Measurements from ENCODE around the gene WDFY2.

WDFY2 gene

DNA sequence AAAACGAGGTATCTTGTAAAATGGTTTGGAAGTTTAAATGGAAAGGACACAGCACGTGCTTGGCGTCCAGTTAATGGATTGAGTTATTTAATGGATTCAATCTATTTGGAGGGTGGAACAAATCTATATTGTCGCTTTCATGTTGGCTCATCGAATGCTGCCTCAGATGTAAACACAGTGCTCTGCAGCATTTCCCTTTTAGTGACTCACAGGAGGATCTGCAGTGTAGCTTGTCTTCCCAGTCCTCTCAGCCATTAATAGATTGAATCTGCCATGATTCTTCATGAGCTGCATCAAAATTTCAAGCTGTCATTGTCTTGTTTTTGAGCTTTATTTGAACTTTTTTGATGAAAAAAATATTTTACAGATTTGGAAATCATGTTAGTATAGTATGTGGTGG is 175.0 kb downstream of the WDFY2 start:
- TF ChIP-seq, protein P1, sequence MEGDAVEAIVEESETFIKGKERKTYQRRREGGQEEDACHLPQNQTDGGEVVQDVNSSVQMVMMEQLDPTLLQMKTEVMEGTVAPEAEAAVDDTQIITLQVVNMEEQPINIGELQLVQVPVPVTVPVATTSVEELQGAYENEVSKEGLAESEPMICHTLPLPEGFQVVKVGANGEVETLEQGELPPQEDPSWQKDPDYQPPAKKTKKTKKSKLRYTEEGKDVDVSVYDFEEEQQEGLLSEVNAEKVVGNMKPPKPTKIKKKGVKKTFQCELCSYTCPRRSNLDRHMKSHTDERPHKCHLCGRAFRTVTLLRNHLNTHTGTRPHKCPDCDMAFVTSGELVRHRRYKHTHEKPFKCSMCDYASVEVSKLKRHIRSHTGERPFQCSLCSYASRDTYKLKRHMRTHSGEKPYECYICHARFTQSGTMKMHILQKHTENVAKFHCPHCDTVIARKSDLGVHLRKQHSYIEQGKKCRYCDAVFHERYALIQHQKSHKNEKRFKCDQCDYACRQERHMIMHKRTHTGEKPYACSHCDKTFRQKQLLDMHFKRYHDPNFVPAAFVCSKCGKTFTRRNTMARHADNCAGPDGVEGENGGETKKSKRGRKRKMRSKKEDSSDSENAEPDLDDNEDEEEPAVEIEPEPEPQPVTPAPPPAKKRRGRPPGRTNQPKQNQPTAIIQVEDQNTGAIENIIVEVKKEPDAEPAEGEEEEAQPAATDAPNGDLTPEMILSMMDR (IDR thresholded peaks at IDR 0.05; ENCODE audit: insufficient read depth, low read depth, low read length, missing control alignments) = no peak
- no peak overlapping the region for H3K4me3 ChIP-seq (ENCODE audit: low read depth, low read length)
- no peak for DNase-seq (ENCODE audit: low read depth)

DNA sequence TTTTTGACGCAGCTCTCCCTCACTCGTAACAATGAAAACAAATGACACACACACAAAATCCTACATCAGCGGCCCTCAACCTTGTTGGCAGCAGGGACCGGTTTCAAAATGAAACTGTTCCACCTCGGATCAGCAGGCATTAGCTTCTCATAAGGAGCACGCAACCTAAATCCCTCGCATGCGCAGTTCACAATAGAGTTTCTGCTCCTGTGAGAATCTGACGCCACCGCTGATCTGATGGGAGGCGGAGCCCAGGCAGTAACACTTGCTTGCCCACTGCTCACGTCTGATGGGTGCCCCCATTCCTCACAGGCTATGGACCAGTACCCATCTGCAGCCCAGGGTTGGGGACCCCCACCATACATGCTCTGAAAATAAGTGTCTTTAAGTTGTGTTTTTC is 176.3 kb downstream of the WDFY2 start:
- TF ChIP-seq, protein P1 (IDR thresholded peaks at IDR 0.05; ENCODE audit: insufficient read depth, low read depth, low read length, missing control alignments) = no peak
- no peak for DNase-seq (ENCODE audit: low read depth)
- H3K4me3 ChIP-seq (ENCODE audit: low read depth, low read length) = no peak overlapping the region

DNA sequence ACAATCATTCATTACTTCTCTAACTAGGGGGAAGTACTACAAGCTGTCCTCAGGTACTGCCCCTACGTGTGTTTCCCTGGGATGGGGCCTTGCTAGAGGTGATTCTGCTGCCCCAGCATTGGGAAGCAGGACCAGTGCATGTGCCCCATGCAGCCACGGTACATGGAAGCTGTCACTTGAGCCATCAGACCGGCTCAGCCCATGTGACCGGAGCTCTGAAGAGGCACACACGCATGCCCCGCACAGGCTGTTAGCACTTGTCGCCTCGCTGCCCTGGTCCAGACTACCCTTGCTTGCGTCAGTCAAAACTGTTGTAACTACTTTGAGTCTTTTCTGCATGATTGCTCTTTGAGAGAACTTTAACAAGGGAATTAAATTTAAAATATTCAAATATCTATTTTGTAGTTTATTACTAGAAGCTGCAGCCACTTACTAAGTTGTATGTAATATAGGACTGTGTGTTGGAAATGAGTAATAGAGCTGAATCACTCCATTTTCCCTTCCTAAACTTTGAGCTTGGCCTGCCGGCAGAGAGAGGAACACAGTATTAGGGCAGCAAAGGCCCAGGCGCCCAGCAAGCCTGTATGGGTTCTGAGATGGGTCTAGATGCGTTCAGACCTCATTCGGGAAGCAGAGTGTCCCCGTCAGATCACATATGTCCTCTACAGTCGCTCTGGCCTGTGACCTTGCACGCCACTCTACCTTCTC is 177.5 kb downstream of the WDFY2 start:
- no peak for DNase-seq (ENCODE audit: low read depth)

DNA sequence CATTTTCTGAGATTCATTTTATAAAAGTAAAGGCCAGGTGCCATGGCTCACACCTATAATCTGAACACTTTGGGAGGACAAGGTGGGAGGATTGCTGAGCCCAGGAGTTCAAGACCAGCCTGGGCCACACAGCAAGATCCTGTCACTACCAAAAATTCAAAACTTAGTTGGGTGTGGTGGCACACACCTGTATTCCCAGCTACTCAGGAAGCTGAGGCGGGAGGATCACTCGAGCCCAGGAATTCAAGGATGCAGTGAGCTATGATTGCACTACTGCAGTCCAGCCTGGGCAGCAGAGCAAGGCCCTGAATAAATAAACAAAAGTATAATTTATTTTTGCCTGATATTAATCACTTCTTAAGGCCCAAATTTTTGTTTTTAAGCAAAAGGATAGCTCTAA is 179.2 kb downstream of the WDFY2 start:
- no peak overlapping the region for H3K4me3 ChIP-seq (ENCODE audit: low read depth, low read length)
- DNase-seq (ENCODE audit: low read depth) = no peak
- TF ChIP-seq, protein P1 (IDR thresholded peaks at IDR 0.05; ENCODE audit: insufficient read depth, low read depth, low read length, missing control alignments) = no peak

More for the DNA sequence above, 177.5 kb downstream of the WDFY2 start:
- no peak overlapping the region for H3K4me3 ChIP-seq (ENCODE audit: low read depth, low read length)
- TF ChIP-seq, protein P1 (IDR thresholded peaks at IDR 0.05; ENCODE audit: insufficient read depth, low read depth, low read length, missing control alignments) = no peak

DNA sequence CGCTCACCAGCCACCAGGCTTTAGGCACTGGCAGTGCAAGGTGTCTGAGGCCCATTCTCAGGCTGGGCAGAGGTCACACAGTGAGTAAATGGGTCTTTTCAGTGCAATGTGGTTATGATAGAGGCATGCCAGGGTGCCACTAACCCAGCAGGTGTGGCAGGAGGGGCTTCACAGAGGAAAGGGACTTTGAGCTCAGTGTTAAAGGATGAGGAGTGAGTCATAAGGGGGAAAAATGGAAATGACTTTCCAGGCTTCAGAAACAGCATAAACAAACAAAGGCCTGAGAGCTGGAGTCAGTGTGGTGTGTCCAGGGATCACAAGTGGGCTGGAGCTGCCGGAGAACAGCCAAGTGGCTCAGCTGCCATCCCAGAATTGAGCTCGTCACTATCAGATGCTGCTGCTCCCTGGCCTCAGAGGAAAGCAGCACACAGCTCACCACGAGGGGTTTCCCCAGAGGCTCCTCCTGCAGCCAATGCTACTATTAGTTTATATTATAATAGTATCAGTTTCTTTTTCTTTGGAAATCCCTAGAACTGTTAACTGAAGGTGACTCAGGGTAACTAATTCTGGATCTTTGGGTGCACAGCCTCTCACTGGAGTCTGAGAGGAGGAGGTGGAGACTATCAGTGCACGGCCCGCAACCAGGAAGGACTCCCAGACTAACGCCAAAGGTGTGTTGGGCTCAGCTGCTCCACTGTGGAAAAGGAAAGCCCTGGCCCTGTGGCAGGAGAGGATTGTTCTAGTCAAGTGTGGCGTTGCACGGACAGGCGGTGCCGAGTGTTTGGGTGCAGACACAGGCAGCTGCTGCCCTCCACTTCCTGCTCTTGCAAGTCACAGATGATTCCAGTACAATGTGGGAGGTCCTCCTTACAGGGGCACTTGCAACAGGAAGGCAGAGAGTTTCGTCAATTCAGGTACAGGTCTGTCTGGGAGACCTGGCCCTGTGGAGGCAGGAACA is 180.2 kb downstream of the WDFY2 start:
- peak; percentile 82 for DNase-seq (ENCODE audit: low read depth)
- peak overlapping the region; percentile 50 for H3K4me3 ChIP-seq (ENCODE audit: low read depth, low read length)
- TF ChIP-seq, protein P1 (IDR thresholded peaks at IDR 0.05; ENCODE audit: insufficient read depth, low read depth, low read length, missing control alignments) = no peak

DNA sequence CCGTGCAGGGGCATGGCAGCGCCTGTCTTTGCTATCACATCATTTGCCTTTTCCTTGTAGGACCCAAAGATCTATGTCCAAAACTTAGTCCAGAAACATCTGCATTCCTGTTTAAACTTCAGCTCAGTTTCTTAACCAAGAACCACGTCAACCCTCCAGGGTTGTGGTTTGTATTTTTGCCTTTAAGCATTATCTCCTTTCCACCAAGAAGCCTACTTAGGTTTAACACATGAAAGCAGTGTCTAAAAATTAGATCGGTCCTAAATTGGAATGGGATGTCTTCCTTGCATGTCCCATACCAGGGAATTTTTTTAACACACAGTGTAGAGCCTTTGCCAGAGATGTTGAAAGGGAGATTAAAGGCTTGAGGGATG is 180.9 kb downstream of the WDFY2 start:
- peak; percentile 11 for DNase-seq (ENCODE audit: low read depth)
- TF ChIP-seq, protein P1 (IDR thresholded peaks at IDR 0.05; ENCODE audit: insufficient read depth, low read depth, low read length, missing control alignments) = no peak
- H3K4me3 ChIP-seq (ENCODE audit: low read depth, low read length) = peak overlapping the region; percentile 50

Measured in GM12865 (cell line).